PC-9 (cell line): Measurements from ENCODE around the gene CROCC2.

ENCODE experiments used
- CTCF ChIP-seq: fragments of 200-600 bp; sonication (generic); conservative IDR thresholded peaks from 2 replicates; pipeline ENCODE4 v1.6.1; 2017; ENCODE audit warnings: mixed run types, antibody characterized with exemption, mild to moderate bottlenecking, moderate library complexity
- EZH2 ChIP-seq: fragments of 200-600 bp; sonication (generic); IDR thresholded peaks from 2 replicates; pipeline ENCODE4 v1.8.0; 2017; ENCODE audit warnings: antibody characterized with exemption, low read depth

GRCh38 chr2:241003047-241003360 lies 96.9 kb downstream of the CROCC2 start:
- TF ChIP-seq CTCF, result no peak
- TF ChIP-seq EZH2, result no peak
